Measurements from ENCODE around the gene GUCA1A. TPM values are rescaled to one million over a fixed set of nuclear protein-coding genes. Genes with fewer than 3 reads are reported as not detected.

The GUCA1A gene
- total RNA-seq, 4 donors from 2014 or later: not detected

DNA sequence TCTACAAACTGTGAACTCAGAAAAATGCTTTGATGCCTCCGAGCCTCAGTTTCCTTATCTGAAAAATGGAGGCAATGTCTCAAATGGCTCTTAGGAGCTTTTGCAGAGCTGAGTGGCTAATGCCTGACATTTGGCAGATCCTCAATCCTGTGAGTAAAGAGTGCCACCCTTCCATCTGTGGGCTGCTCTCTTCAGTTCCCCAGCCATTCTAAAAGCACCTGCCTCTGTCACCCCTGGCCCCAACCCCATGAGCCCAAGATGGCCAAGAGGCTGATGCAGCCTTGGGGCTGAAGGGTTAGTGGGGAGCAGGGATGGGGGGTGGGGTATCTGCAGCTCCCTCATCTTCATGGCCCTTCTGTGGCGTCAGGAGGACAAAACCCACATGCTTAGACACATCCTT lies 14.5 kb upstream of the GUCA1A start:
- WGBS, 2 donors: 94 to 100% methylated on average over 2 of the region's 2 CpGs

GRCh38 chr6:42159431-42160024 lies 13.6 kb upstream of the GUCA1A start:
- TF ChIP-seq, protein P1, sequence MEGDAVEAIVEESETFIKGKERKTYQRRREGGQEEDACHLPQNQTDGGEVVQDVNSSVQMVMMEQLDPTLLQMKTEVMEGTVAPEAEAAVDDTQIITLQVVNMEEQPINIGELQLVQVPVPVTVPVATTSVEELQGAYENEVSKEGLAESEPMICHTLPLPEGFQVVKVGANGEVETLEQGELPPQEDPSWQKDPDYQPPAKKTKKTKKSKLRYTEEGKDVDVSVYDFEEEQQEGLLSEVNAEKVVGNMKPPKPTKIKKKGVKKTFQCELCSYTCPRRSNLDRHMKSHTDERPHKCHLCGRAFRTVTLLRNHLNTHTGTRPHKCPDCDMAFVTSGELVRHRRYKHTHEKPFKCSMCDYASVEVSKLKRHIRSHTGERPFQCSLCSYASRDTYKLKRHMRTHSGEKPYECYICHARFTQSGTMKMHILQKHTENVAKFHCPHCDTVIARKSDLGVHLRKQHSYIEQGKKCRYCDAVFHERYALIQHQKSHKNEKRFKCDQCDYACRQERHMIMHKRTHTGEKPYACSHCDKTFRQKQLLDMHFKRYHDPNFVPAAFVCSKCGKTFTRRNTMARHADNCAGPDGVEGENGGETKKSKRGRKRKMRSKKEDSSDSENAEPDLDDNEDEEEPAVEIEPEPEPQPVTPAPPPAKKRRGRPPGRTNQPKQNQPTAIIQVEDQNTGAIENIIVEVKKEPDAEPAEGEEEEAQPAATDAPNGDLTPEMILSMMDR (IDR thresholded peaks at IDR 0.05): no peak
- no peak for TF ChIP-seq POLR2A (IDR thresholded peaks at IDR 0.05)
- H3K4me1 ChIP-seq: peaks cover 7 to 23% of the 10 kb centered on the region in 2 donors
- DNase-seq: peak in 1 of 2 donors; percentile 29
- H3K4me3 ChIP-seq (replicated peaks in 1 of 3): no peak overlapping the region
- H3K27ac ChIP-seq: no peak overlapping the region
- no peaks in the 10 kb centered on the region for H3K27me3 ChIP-seq
- intact Hi-C loops (cut with DNase I): loop anchor here (5.0 to 10.0 kb wide), 2 partner anchors 55 to 82 kb away; no protein-coding TSS in a partner anchor
- 64 to 68% methylated on average over 4 of the region's 4 CpGs for WGBS, 2 donors
- no peaks in the 10 kb centered on the region for H3K36me3 ChIP-seq
- H3K9me3 ChIP-seq: no peaks in the 10 kb centered on the region

More for the DNA sequence above, 14.5 kb upstream of the GUCA1A start:
- Histone ChIP-seq H3K4me1 (peaks cover 7 to 18% of the 10 kb centered on the region in 2 donors), H3K36me3 (no peaks in the 10 kb centered on the region), H3K4me3 (replicated peaks in 1 of 3) (no peak overlapping the region), H3K27ac (no peak overlapping the region), H3K27me3 (no peaks in the 10 kb centered on the region), H3K9me3 (no peaks in the 10 kb centered on the region)
- TF ChIP-seq, protein P1 (IDR thresholded peaks at IDR 0.05): no peak
- TF ChIP-seq POLR2A (IDR thresholded peaks at IDR 0.05): no peak
- intact Hi-C loops (cut with DNase I): no loop called here
- no peak for DNase-seq

GRCh38 chr6:42162384-42162783 lies 10.8 kb upstream of the GUCA1A start:
- Histone ChIP-seq H3K9me3 (no peaks in the 10 kb centered on the region), H3K27me3 (no peaks in the 10 kb centered on the region), H3K27ac (peak overlapping the region; percentile 41 to 66 (median 48)), H3K4me1 (peaks cover 10 to 40% of the 10 kb centered on the region in 2 donors), H3K36me3 (no peaks in the 10 kb centered on the region), H3K4me3 (replicated peaks in 1 of 3) (no peak overlapping the region)
- 16 to 28% methylated on average over 7 of the region's 7 CpGs for WGBS, 2 donors
- TF ChIP-seq POLR2A (IDR thresholded peaks at IDR 0.05): no peak
- TF ChIP-seq, protein P1 (IDR thresholded peaks at IDR 0.05): no peak
- intact Hi-C loops (cut with DNase I): loop anchor here (5.0 to 10.0 kb wide), 2 partner anchors 58 to 85 kb away; no protein-coding TSS in a partner anchor
- DNase-seq: peak; percentile 56 to 65

DNA sequence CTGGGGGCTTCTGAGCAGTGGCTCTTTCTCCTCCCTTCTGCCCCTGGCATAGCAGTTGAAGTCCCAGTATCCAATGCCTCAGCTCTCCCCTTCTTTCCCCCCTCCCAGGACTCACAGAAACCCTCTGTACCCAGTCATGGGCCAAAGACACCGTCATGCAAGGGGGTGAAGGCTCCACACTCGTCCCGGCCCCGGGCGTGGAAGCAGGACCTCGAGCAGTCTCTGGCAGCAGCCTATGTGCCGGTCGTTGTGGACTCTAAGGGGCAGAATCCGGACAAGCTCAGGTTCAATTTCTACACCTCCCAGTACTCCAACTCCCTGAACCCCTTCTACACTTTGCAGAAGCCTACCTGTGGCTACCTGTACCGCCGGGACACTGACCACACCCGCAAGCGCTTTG lies 10.4 kb upstream of the GUCA1A start:
- intact Hi-C loops (cut with DNase I): loop anchor here (5.0 to 10.0 kb wide), 2 partner anchors 58 to 86 kb away; no protein-coding TSS in a partner anchor
- Histone ChIP-seq H3K4me1 (peaks cover 10 to 40% of the 10 kb centered on the region in 2 donors), H3K36me3 (no peaks in the 10 kb centered on the region), H3K27ac (peak overlapping the region; percentile 41 to 66 (median 48)), H3K27me3 (no peaks in the 10 kb centered on the region), H3K4me3 (replicated peaks in 1 of 3) (no peak overlapping the region), H3K9me3 (no peaks in the 10 kb centered on the region)
- DNase-seq: peak; percentile 50 to 56
- TF ChIP-seq, protein P1 (IDR thresholded peaks at IDR 0.05): no peak
- TF ChIP-seq POLR2A (IDR thresholded peaks at IDR 0.05): no peak
- WGBS, 2 donors: 62 to 75% methylated on average over 13 of the region's 13 CpGs

DNA sequence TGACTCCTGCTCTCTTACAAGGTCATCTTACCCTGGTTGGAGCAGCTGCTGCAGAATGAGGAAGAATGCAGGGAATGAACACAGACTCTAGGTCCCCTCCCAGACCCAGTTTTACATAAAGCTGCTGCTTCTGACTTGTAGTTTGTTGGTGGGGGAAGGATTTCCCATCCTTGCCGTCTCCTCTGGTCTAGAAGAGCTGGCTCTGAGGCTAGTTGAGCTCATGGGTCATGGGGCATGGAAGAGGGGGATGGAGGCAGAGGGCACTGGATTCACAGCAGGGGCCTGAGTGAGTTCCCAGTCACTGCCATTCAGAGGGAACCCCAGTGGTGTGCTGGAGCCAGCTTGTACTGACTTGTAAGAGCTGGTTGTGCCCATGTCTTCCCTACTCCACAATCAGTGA lies 9.2 kb upstream of the GUCA1A start:
- peak overlapping the region in 1 of 3 donors; percentile 36 for H3K27ac ChIP-seq
- no peaks in the 10 kb centered on the region for H3K9me3 ChIP-seq
- H3K4me3 ChIP-seq (replicated peaks in 1 of 3): no peak overlapping the region
- intact Hi-C loops (cut with DNase I): loop anchor here (5.0 to 10.0 kb wide), 2 partner anchors 59 to 87 kb away; no protein-coding TSS in a partner anchor
- H3K27me3 ChIP-seq: no peaks in the 10 kb centered on the region
- no peaks in the 10 kb centered on the region for H3K36me3 ChIP-seq
- WGBS, 2 donors: 38% methylated on average over 1 of the region's 1 CpG
- TF ChIP-seq POLR2A (IDR thresholded peaks at IDR 0.05): no peak
- TF ChIP-seq, protein P1 (IDR thresholded peaks at IDR 0.05): no peak
- peaks cover 10 to 36% of the 10 kb centered on the region in 2 donors for H3K4me1 ChIP-seq
- DNase-seq: peak; percentile 34 to 66

Data from thyroid gland (tissue), 4 donors.